ENCODE results near the gene PLCB3.

Gene PLCB3

DNA sequence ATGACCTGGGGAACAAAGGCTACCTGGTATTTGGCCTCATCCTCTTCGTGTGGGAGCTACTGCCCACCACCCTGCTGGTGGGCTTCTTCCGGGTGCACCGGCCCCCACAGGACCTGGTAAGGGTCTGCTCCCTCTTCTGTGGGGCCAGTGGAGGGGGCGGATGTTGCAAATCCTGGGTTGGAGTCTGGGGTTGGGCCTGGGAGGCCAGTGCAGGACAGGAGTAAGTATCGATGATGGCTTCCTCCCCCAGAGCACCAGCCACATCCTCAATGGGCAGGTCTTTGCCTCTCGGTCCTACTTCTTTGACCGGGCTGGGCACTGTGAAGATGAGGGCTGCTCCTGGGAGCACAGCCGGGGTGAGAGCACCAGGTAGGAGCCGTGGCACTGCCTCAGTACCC, 37.0 kb downstream of the PLCB3 start:
- no peak for DNase-seq (ENCODE audit: low read depth)
- no peak for TF ChIP-seq CTCF (IDR thresholded peaks at IDR 0.05; ENCODE audit: low read depth, low read length, missing control alignments)
- H3K4me3 ChIP-seq (ENCODE audit: low read depth, low read length) = no peak overlapping the region
- in situ Hi-C loops (cut with HindIII; ENCODE audit: low sequenced_read_pairs) = no loop called here

DNA sequence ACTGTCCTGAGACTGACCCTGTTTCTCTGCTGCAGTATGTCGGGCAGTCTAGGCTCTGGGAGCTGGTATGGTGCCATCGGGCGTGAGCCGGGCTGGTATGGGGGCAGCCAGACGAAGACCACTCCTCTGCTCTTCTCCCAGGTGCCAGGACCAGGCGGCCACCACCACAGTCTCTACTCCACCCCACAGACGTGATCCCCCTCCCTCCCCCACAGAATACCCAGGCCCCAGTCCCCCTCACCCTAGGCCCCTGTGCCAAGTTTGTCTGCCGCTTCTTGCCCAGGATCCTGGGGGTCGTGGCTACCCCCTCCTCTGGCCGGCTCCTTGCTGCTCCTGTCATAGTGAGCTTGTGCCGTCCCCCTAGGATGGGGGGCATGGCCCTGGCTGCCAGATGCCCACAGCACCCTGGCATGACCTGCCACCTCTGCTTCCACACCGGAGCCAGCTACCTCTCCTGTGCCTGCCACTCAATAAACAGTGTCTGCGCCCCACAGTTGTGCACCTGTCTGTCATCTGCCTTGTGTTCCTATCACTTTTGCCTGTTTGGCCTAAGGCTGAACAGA, 37.8 kb downstream of the PLCB3 start:
- TF ChIP-seq CTCF (IDR thresholded peaks at IDR 0.05; ENCODE audit: low read depth, low read length, missing control alignments) = no peak
- H3K4me3 ChIP-seq (ENCODE audit: low read depth, low read length) = no peak overlapping the region
- no peak for DNase-seq (ENCODE audit: low read depth)
- in situ Hi-C loops (cut with HindIII; ENCODE audit: low sequenced_read_pairs) = no loop called here

DNA sequence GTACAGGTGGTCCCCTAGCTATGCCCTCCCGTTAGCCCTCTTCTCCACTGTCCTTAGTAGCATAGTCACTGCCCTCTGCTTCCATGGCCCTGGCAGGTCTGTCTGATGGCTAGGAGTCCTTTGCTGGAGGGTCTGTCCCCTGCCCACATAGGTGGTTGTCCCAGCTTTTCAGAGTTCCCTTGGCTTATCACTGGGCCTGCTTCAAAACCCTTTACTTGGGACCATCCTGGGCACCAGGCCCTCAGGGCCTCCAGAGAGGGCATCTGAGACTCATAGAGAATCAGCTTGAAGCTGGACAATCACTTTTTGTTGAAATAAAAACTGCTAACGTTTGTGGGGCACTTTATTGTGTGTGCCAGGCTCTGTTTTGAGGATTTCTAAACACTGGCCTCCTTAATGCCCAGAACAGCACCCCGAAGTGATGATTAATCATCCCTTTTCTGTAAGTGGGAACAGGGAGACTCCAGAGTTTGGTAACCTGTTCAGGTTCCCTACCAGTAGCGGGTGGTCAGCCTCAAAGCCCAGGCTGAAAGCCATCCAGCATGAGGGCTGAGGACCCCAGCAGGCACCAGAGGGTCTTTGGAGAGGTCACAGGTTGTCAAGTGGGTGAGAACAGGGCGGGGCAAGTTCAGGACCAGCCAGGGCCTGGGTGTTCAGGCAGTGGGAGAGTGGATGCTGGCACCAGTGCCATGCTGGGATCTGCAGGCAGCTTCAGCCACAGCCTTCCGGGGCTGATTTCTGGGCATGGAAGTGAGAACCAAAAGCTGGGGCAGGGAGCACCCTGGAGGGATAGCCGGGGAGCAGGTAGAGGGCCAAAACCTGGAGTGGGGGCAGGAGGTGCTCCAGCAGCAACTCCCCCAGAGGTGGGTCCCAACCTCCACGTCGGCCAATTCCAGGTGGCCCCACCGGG, 39.3 kb downstream of the PLCB3 start:
- TF ChIP-seq CTCF (IDR thresholded peaks at IDR 0.05; ENCODE audit: low read depth, low read length, missing control alignments) = no peak
- DNase-seq (ENCODE audit: low read depth) = no peak
- H3K4me3 ChIP-seq (ENCODE audit: low read depth, low read length) = no peak overlapping the region
- in situ Hi-C loops (cut with HindIII; ENCODE audit: low sequenced_read_pairs) = no loop called here

DNA sequence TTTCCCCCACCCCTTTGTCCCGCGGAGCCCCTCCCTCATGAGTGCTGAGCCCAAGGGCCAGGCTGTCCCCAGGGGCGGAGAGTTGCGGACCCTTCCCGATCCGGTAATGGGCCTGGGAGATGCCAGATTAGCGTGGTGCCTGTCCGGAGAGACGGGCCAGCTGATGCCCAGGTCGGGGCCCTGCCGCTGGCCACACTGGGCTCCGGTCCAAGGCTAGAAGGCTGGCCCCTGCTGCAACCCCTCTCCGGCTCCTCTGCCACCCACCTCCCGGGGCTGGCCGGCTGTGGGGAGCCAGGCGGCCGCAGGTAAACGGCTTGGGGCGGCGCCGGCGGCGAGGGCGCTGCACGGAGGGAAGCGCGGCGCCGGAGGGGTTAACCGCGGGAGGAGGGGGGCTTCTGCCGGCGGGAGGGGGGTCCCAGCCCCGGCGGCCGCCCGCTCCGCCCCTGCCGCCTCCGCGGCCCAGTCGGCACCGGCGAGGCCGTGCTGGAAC, 40.0 kb downstream of the PLCB3 start, which contains the start of gene KCNK4:
TSS of gene KCNK4 (plus strand) at position 41 of the 490 bp plus-strand sequence. CDS start 1,717 bp downstream, outside the sequence.
- no peak for DNase-seq (ENCODE audit: low read depth)
- H3K4me3 ChIP-seq (ENCODE audit: low read depth, low read length) = no peak within 1 kb of the TSS
- in situ Hi-C loops (cut with HindIII; ENCODE audit: low sequenced_read_pairs) = no loop called here
- TF ChIP-seq CTCF (IDR thresholded peaks at IDR 0.05; ENCODE audit: low read depth, low read length, missing control alignments) = no peak

DNA sequence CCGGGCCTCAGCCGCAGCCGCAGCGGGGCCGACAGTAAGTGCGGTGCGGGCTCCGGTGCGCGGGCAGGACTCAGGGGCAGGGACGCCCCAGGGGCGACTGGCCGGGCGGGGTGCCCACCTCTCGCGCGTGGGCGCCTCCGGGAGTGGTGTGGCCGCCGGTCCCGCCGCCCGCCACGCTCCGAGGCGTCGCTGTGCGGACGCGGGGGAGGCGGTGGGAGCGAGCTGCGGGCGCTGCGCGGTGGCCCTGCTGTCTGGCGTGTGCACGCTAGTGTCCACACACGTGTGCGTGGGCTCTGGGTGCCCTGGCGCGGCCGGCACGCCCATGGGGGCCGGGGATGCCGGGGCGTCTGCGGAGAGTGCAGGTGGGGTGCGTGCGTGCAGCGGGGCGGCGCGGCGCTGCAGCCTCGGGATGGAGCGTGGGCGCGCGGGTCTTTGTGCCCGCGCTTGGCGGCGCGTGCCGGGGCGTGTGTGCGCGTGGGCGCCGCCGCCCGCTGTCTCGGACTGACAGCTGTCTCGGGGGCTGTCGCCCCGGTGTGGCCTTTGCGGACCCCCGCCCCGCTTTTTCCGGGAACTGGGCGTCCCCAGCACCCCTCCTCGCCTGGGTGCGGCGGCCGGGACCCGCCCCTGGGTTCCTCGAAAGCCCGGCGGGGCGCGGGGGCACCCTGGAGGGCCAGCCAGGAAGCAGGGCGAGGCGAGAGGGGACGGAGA, 40.6 kb downstream of the PLCB3 start:
- no peak for TF ChIP-seq CTCF (IDR thresholded peaks at IDR 0.05; ENCODE audit: low read depth, low read length, missing control alignments)
- DNase-seq (ENCODE audit: low read depth) = no peak
- in situ Hi-C loops (cut with HindIII; ENCODE audit: low sequenced_read_pairs) = no loop called here
- H3K4me3 ChIP-seq (ENCODE audit: low read depth, low read length) = no peak overlapping the region

GRCh38 chr11:64292460-64293254, 41.3 kb downstream of the PLCB3 start:
- TF ChIP-seq CTCF (IDR thresholded peaks at IDR 0.05; ENCODE audit: low read depth, low read length, missing control alignments) = no peak
- in situ Hi-C loops (cut with HindIII; ENCODE audit: low sequenced_read_pairs) = no loop called here
- no peak for DNase-seq (ENCODE audit: low read depth)
- H3K4me3 ChIP-seq (ENCODE audit: low read depth, low read length) = no peak overlapping the region
